Fibroblast of gingiva (primary cell): ENCODE results near the gene TBC1D16.
A peak's percentile ranks its signal among the peaks of the same experiment; 100 is the strongest.
"Not testable (repeated sequence)": the region's sequence is repeated elsewhere in the genome, so short reads cannot be mapped to it uniquely, and the experiment has no call there.

Experiments
- DNase-seq: peaks from one replicate; pipeline ENCODE4 v3.0.0-alpha.2; 2011; ENCODE audit warnings: low read depth

TBC1D16 gene

GRCh38 chr17:80002690-80003490 is 32.8 kb downstream of the TBC1D16 start:
- no peak for DNase-seq

DNA sequence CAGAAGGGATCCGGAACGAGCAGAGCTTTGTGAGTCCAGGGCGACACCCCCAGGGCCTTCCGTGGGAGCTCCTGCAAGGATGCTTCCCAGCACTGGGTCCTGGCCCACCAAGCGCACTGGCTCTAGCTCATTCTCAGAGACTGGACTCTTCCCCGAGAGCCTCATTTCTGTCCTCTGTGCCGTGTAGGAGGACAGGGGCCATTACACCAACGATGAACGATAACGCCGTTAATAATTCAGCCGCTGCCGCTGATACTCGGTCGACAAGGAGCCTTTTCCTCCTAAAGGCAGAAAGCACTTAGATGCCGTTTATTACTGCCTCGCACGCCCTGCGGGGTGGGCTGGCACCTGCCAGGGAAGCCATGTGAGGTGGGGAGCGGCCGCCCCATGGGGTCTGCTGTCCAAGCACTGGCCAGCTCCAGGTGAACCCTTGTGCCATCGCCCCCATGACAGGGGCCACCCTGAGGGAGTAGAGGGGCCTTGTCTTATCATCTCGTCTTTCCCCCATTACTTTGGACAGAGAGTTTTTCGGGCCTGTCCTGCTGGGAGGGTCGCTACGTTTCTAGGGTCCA is 33.5 kb downstream of the TBC1D16 start:
- DNase-seq: no peak

DNA sequence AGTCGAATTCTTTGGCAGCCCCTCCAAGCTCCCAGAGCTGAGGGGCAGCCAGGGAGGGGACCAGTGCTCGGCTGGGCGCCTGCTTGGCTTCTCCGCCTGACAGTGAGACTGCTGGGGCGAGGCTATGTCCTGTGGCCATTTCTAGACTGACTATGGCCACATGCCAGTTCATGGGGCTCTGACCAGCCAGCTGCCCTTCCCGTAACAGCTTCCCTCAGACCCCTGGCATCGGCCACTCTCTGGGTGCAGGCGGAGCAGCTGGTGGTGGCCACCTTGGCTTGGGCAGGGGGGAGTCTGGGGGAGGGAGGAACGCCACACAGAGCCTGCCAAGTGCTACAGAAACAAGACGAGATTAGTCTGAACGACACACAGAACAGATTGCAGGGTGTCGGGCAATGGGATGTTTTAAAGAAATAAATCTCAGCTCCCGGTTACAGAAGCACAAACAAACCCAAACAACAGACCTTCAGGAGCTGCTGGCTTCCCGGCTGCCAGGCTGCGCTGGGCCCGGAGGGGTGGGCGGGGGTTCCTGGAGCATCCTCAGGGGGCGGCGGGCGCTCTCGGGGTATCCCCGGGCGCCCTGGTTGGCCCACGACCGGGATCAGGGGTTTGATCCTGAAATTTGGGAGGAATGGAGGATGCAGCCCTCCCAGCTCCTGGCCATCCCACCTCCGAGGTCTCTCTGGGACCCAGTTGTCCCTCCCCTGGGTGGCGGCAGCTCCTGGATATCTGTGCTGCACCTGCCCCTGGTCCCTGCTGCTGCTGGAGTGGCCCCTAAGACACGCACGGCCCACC is 34.5 kb downstream of the TBC1D16 start:
- no peak for DNase-seq

DNA sequence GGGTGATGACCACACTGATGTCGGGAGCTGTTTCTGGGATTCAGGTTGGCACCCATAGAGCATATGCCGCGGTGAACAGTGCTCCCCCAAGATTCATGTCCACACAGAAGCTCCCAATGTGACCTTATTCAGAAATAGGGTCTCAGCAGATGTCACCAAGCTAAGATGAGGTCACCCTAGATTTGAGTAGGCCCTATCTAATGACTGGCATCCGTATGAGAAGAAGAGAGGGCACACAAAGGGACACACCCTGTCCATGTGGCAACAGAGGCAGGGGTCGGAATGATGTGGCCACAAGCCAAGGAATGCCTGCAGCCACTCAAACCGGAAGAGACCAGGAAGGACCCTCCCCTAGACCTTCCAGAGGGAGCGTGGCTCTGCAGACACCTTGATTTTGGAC is 35.5 kb downstream of the TBC1D16 start:
- DNase-seq: no peak

DNA sequence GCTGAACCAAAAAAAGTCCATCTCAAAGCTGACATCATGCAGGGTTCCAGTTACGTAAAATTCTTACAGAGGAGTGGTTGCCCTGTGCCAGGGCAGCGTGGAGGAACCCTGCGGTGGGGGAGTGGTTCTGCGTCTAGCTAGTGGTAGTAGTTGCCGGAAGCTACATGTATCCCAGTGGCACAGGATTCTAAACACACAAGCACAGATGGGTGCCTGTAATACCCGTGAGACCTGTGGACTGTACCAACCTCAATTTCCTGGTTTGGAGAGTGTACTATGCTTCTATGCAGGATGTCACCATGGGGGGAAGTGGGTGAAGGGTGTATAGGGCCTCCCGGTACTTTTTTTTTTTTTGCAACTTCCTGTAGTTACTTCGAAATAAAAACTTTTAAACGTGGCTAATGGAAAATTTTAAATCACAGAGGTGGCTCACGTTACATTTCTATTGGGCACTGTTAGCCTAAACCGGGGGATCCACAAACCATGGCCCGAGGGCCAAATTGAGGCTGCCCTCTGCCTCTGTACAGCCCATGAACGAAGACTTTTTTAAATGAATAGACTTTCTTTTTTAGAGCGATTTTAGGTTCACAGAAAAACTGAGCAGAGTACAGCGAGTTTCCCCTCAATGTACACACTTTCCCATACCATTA is 38.5 kb downstream of the TBC1D16 start:
- no peak for DNase-seq

DNA sequence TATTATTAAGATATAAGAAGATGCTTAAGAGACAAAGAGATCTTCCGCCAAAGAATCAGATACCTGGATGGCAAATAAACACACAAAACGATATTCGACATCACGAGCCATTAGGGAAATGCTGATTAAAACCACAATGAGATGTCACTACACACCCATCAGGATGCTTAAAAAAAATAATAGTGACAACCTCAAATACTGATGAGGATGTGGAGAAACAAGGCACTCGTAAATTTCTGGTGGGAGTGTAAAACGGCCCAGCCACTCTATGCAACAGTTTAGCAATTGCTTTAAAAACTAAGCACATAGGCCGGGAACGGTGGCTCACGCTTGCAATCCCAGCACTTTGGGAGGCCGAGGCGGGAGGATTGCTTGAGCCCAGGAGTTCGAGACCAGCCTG is 39.4 kb downstream of the TBC1D16 start:
- DNase-seq: no peak

DNA sequence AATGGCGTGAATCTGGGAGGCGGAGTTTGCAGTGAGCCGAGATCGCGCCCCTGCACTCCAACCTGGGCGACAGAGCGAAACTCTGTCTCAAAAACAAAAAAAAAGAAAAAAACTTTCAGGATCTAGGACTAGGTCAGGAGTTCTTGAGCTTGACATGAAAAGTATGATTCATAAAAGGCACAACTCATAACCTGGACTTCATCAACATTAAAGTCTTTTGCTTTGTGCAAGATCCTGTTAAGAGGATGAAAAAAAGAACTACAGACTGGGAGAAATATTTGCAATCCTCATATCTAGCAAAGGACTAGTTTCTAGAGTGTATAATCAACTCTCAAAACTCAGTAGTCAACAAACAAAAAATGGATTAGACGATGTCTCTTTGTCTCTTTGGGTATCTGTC is 40.0 kb downstream of the TBC1D16 start:
- no peak for DNase-seq

- no peak for DNase-seq
Observed at GRCh38 chr17:79994602-79995001, 41.1 kb downstream of the TBC1D16 start.

- not testable (repeated sequence) for DNase-seq
Observed at GRCh38 chr17:79994228-79994569, 41.5 kb downstream of the TBC1D16 start.

DNA sequence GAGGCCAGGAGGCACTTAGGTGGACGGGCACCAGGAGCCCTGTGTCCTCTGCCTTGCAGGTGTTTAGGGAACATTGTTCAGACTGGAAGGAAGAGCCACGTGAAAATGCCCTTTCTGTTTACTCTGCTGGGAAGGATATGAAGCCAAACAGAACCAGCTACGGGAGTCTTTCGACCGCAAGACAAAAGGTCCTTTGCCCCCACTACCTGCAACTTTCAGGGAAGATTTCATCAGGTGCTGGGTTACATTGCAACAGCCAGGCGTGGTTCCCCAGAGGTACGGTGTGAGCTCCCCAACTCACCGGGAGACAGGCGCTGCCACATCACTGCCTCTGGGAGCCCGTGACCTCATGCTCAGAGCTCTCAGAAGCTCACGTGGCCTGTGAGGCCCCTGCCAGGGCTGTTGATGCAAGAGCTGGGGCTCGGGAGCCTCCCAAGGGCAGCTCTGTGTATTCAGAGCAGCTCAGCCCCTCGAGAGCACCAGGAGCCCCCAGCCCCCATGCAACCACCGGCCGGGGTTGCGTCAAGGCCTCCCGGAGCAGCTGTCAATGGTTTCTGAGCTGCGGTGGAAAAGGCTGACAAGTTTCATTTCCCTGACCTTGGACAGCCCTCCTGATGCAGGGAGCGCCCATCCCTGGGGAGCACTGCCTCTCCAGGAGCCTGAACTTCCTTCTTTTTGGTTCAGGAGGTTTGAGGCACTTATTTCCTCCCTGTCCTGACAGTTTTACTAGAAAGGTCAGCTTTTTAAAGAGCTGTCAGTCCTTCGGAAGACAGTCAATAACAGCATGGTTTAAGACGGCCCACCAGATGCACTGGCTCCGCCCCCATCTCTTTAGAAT is 42.1 kb downstream of the TBC1D16 start:
- DNase-seq: peak; percentile 69

- no peak for DNase-seq
Observed at GRCh38 chr17:79992649-79993389, 42.9 kb downstream of the TBC1D16 start.

DNA sequence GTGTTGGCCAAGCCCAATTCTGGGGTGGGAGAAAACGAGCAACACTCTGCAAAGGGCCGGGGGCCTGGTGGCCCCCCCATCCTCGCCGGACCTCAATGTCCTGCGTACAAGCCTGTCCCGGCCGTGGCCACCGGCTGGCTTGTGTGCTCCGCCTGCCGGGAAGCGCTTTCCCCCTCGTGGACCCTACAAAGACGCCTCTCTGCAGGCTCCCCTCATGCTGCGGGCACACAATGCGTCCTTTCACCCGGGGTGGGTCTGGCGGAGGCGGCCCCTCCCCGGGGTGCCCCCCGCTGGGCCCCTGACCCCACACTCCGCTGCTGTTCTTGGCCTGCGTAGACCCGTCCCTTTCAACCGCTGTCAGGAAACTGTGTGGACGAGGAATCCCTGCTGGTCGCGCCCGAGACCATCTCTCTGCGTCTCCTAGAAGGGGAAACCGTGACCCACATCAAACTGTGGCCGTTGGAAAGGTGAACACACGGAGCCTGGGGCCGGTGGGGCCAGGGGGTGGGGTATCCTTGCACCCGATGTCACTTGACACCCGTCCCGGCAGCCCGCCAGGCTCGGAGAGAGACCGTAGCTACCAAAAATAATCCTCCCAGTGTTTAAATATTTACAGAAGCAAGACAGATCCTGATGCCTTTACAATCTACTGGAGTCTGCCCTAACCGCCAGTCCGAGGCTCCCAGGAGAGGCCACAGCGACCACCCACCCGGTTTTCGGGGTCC is 43.6 kb downstream of the TBC1D16 start:
- no peak for DNase-seq

- peak; percentile 68 for DNase-seq
Observed at GRCh38 chr17:79991140-79991923, 44.3 kb downstream of the TBC1D16 start.

DNA sequence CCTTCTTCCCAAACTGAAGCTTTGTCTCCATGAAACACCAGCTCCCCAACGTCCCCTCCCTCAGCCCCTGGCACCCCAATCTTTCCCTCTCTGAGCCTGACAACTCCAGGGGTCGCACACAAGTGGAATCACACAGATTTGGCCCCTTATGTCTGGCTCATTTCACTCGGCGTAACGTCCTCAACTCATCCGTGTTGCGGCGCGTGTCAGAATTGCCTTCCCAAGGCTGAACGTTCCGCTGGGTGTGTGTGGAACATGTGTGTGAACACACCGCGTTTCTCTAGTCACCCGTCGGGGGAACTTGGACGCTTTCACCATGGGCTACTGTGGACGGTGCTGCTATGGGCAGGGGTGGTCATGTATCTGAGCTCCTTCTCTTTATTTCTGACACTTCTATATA is 45.0 kb downstream of the TBC1D16 start:
- no peak for DNase-seq

GRCh38 chr17:79990051-79990592 is 45.5 kb downstream of the TBC1D16 start:
- no peak for DNase-seq

DNA sequence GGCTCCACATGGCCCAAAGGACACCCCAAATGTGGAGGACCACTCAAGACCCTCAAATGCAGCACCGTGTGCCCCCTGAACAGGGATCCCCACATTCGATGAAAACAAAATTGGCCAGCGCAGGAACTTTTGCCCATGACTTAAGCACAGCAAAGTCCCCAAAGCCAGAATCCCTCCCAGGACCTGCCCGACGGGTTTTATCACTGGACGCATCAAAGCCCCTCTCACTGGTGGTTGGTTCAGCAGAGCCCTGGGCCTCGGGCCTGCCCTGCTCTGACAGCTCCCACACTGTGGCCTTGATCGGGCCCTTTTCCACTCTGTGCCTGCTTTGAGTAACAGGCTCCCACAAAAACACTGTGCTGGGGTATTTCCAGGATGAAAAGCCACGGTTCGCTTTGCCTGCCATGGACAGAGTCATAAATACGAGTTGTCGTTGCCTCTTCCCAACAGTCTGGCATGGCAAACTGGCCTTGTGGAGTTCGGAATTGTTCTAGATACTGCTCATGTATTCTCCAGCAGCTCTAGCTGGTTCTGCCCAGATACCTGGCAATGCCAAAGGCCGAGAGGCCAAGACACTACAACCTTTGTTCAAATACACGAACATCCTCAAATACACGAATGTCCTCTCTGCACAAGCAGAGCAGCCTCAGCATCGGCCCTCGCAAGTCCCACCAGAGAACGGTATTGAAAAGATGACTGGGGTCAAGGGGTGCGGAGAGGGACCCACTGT is 46.4 kb downstream of the TBC1D16 start:
- DNase-seq: no peak

DNA sequence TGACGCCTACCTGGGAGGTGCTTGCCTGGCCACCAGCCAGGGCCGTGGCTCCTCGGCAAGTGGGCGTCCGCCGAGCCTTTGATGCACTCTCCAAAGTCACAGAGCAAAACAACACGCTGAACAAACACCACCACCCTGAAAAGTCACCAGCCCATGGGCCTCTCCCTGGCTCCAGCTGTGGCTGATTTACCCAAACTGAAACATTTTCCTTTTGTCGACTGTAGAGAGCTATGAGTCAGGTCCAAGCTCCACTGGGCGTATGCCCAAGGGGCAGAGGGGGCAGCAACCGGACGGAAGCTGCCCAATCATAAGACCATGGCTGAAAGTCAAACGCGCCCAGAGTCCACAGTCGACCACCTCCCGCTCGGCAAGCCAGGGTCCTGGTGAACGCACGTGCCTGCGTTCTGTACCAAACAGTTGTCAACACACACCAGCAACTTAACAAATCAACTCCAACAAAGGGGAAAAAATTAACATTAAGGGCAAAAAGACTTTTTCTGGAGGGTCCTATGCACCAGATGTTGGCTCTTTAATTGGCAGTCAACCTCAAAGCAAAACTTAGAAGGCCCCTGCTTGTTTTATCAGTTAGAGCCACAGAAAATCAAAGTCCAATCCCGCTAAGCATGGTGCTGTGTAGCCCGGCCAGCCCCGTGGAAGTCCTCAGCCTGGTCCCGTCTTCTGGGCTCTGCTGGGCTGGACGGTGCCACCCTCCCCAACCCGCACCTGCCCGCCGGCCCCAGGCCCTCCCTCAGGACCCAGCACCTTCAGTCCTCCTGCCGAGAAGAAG is 47.3 kb downstream of the TBC1D16 start:
- DNase-seq: peak; percentile 83

GRCh38 chr17:79987935-79988184 is 47.8 kb downstream of the TBC1D16 start:
- no peak for DNase-seq
